AG09319 (cell line): ENCODE data around the gene SUMF1.

Source experiments
- DNase-seq: peaks from one replicate; pipeline ENCODE4 v3.0.0-alpha.2; 2010; ENCODE audit warnings: low read depth; ENCODE audit errors: extremely low read depth
- CTCF ChIP-seq: IDR thresholded peaks from 2 replicates; pipeline ENCODE4 v1.5.1; 2011; ENCODE audit warnings: low read depth, mild to moderate bottlenecking, inconsistent platforms, low read length, moderate library complexity

The SUMF1 gene

GRCh38 chr3:4404881-4405280 lies 62.2 kb downstream of the SUMF1 start:
- TF ChIP-seq CTCF = no peak
- no peak for DNase-seq

DNA sequence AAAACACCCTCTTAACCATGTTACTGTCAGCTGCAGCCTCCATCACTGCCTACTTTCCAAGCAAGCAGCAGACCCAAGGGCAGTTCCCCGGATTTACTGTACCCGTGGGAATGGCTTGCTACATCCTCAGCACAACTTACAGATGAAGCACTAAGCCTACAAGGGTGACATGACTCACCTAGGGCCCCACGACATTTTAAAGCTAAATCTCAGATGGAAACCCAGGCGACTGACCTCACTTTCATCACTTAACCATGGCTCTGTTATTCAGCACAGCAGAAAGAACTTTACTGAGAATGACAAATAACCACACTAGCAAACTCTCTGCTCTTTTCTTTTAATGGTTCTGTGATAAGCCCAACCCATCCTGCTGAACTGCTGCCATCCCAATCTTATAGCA lies 65.6 kb downstream of the SUMF1 start:
- DNase-seq = no peak
- no peak for TF ChIP-seq CTCF

GRCh38 chr3:4399476-4399875 lies 67.6 kb downstream of the SUMF1 start:
- DNase-seq = no peak
- TF ChIP-seq CTCF = no peak

DNA sequence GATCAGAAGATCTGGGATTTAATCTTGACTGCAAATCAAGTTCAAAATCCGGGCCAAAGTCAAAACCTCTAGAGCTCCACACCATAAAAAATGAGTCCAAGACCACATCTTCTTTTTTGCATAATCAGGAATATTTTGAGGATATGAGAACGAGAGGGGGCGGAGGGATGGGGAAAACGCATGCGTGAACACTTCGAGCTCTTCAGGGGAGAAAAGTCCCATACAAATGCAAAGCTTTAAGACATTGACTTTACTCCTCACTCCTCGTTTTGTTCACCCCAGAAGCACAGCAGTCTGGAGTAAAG lies 68.2 kb downstream of the SUMF1 start:
- DNase-seq = no peak
- no peak for TF ChIP-seq CTCF

- DNase-seq = no peak
- no peak for TF ChIP-seq CTCF
Observed at GRCh38 chr3:4398120-4398940, 68.7 kb downstream of the SUMF1 start.

- DNase-seq = no peak
- no peak for TF ChIP-seq CTCF
Observed at GRCh38 chr3:4397466-4397865, 69.6 kb downstream of the SUMF1 start.

DNA sequence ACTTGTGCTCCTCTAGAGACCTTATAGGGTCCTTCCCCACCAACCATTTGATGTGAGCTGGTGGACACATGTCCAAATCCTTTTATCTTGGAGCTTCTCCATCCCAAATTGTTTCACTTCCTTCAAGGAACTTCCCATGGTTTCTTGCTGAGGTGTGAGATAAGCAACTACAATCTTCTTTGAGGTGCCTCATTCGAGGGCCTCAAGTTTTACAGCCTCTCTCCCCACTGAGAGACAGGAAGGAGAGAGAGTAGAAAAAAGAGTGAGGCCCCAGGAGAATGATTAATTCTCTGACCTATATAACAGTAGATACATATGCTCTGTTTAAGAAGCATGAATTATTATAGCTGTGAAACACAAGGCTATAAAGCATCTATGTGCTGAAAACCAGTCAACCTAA lies 70.5 kb downstream of the SUMF1 start:
- DNase-seq = no peak
- no peak for TF ChIP-seq CTCF
